ACC112 (cell line): Measurements from ENCODE around the gene MAGI1.

ENCODE experiments used
- H2AFZ ChIP-seq: fragments of 200-600 bp; sonication (generic); one replicate; pipeline ENCODE4 v1.6.0; 2017; ENCODE audit warnings: antibody characterized with exemption, low read length; ENCODE audit not compliant: unreplicated experiment
- H3K27ac ChIP-seq: fragments of 200-600 bp; sonication (generic); 2 replicates; pipeline ENCODE4 v1.5.1; 2014; ENCODE audit warnings: low read depth, mild to moderate bottlenecking, antibody characterized with exemption, low read length, moderate library complexity
- H3K27me3 ChIP-seq: fragments of 200-600 bp; sonication (generic); 2 replicates; pipeline ENCODE4 v1.6.1; 2014; ENCODE audit warnings: mild to moderate bottlenecking, antibody characterized with exemption, low read length, moderate library complexity, mixed read lengths; ENCODE audit not compliant: insufficient read depth
- H3K36me3 ChIP-seq: fragments of 200-600 bp; sonication (generic); 2 replicates; pipeline ENCODE4 v1.6.1; 2016; ENCODE audit warnings: mild to moderate bottlenecking, antibody characterized with exemption, low read length, moderate library complexity, mixed read lengths; ENCODE audit not compliant: insufficient read depth
- H3K4me1 ChIP-seq: fragments of 200-600 bp; sonication (generic); one replicate; pipeline ENCODE4 v1.6.1; 2016; ENCODE audit warnings: low read length, mixed read lengths; ENCODE audit not compliant: insufficient read depth, unreplicated experiment, control insufficient read depth
- H3K4me3 ChIP-seq: fragments of 200-600 bp; sonication (generic); 2 replicates; pipeline ENCODE4 v1.5.1; 2014; ENCODE audit warnings: mild to moderate bottlenecking, low read depth, low read length
- H3K79me2 ChIP-seq: fragments of 200-600 bp; sonication (generic); one replicate; pipeline ENCODE4 v1.6.0; 2016; ENCODE audit warnings: low read length; ENCODE audit not compliant: control insufficient read depth, unreplicated experiment, insufficient read depth

Gene MAGI1

GRCh38 chr3:65351753-65352152 lies 687.0 kb downstream of the MAGI1 start:
- Histone ChIP-seq H3K27ac (no peak overlapping the region), H3K4me3 (no peak overlapping the region), H3K27me3 (no peaks in the 10 kb centered on the region), H2AFZ (no peak overlapping the region), H3K79me2 (no peaks in the 10 kb centered on the region), H3K36me3 (no peaks in the 10 kb centered on the region), H3K4me1 (peaks cover 4% of the 10 kb centered on the region)

GRCh38 chr3:65350801-65351476 lies 687.8 kb downstream of the MAGI1 start:
- peaks cover 4% of the 10 kb centered on the region for H3K4me1 ChIP-seq

GRCh38 chr3:65348398-65348995 lies 690.2 kb downstream of the MAGI1 start:
- H3K4me3 ChIP-seq: no peak overlapping the region
- H3K27me3 ChIP-seq: no peaks in the 10 kb centered on the region
- H2AFZ ChIP-seq: no peak overlapping the region
- no peaks in the 10 kb centered on the region for H3K36me3 ChIP-seq
- H3K79me2 ChIP-seq: no peaks in the 10 kb centered on the region
- no peak overlapping the region for H3K27ac ChIP-seq
- peaks cover 4% of the 10 kb centered on the region for H3K4me1 ChIP-seq

More at GRCh38 chr3:65350801-65351476, 687.8 kb downstream of the MAGI1 start:
- Histone ChIP-seq H3K36me3 (no peaks in the 10 kb centered on the region), H3K27ac (no peak overlapping the region), H3K4me3 (no peak overlapping the region), H3K27me3 (no peaks in the 10 kb centered on the region), H2AFZ (no peak overlapping the region), H3K79me2 (no peaks in the 10 kb centered on the region)

GRCh38 chr3:65347166-65347565 lies 691.6 kb downstream of the MAGI1 start:
- no peak overlapping the region for H2AFZ ChIP-seq
- H3K79me2 ChIP-seq: no peaks in the 10 kb centered on the region
- peaks cover 4% of the 10 kb centered on the region for H3K4me1 ChIP-seq
- H3K4me3 ChIP-seq: no peak overlapping the region
- no peak overlapping the region for H3K27ac ChIP-seq
- no peaks in the 10 kb centered on the region for H3K27me3 ChIP-seq
- no peaks in the 10 kb centered on the region for H3K36me3 ChIP-seq

- H3K4me3 ChIP-seq: no peak overlapping the region
- H3K27ac ChIP-seq: no peak overlapping the region
- H3K36me3 ChIP-seq: no peaks in the 10 kb centered on the region
- H3K79me2 ChIP-seq: no peaks in the 10 kb centered on the region
- peaks cover 4% of the 10 kb centered on the region for H3K4me1 ChIP-seq
- H3K27me3 ChIP-seq: 0 out of 2 replicates have a peak, but pooled peaks cover 5% of the 10 kb centered on the region
- H2AFZ ChIP-seq: no peak overlapping the region
These were observed 693.9 kb downstream of the MAGI1 start for GRCh38 chr3:65344846-65345245.

- no peak overlapping the region for H3K27ac ChIP-seq
- H3K4me1 ChIP-seq: peaks cover 4% of the 10 kb centered on the region
- no peaks in the 10 kb centered on the region for H3K36me3 ChIP-seq
- H3K79me2 ChIP-seq: no peaks in the 10 kb centered on the region
- H3K27me3 ChIP-seq: 0 out of 2 replicates have a peak, but pooled peaks cover 5% of the 10 kb centered on the region
- no peak overlapping the region for H2AFZ ChIP-seq
- no peak overlapping the region for H3K4me3 ChIP-seq
These were observed 694.3 kb downstream of the MAGI1 start for GRCh38 chr3:65344444-65344843.

GRCh38 chr3:65343736-65344135 lies 695.0 kb downstream of the MAGI1 start:
- Histone ChIP-seq H3K27ac (no peak overlapping the region), H2AFZ (no peak overlapping the region), H3K4me3 (no peak overlapping the region), H3K36me3 (no peaks in the 10 kb centered on the region), H3K4me1 (peaks cover 4% of the 10 kb centered on the region), H3K27me3 (0 out of 2 replicates have a peak, but pooled peaks cover 10% of the 10 kb centered on the region), H3K79me2 (no peaks in the 10 kb centered on the region)

GRCh38 chr3:65343026-65343425 lies 695.7 kb downstream of the MAGI1 start:
- Histone ChIP-seq H3K4me1 (peaks cover under 1% of the 10 kb centered on the region), H3K79me2 (no peaks in the 10 kb centered on the region), H3K27me3 (0 out of 2 replicates have a peak, but pooled peaks cover 10% of the 10 kb centered on the region), H3K4me3 (no peak overlapping the region), H2AFZ (no peak overlapping the region), H3K27ac (no peak overlapping the region), H3K36me3 (no peaks in the 10 kb centered on the region)

- H3K27me3 ChIP-seq: 0 out of 2 replicates have a peak, but pooled peaks cover 10% of the 10 kb centered on the region
- H3K27ac ChIP-seq: no peak overlapping the region
- no peak overlapping the region for H3K4me3 ChIP-seq
- H3K79me2 ChIP-seq: no peaks in the 10 kb centered on the region
- H3K36me3 ChIP-seq: no peaks in the 10 kb centered on the region
- H3K4me1 ChIP-seq: no peaks in the 10 kb centered on the region
- no peak overlapping the region for H2AFZ ChIP-seq
These were observed 696.5 kb downstream of the MAGI1 start for GRCh38 chr3:65342084-65342683.

- no peaks in the 10 kb centered on the region for H3K4me1 ChIP-seq
- no peak overlapping the region for H3K27ac ChIP-seq
- H3K4me3 ChIP-seq: no peak overlapping the region
- no peaks in the 10 kb centered on the region for H3K79me2 ChIP-seq
- H3K27me3 ChIP-seq: peaks cover 22% of the 10 kb centered on the region
- H3K36me3 ChIP-seq: no peaks in the 10 kb centered on the region
- H2AFZ ChIP-seq: no peak overlapping the region
These were observed 699.5 kb downstream of the MAGI1 start for GRCh38 chr3:65339192-65339740.
